ENCODE data around the gene FBXL15. TPM values are rescaled to one million over a fixed set of nuclear protein-coding genes. Genes with fewer than 3 reads are reported as not detected.

FBXL15 gene
- total and polyA plus RNA-seq, 2 donors (not counting 3 experiments of a cell fraction or from before 2014, with no cell fraction given) = 9.9 to 15.3 TPM

DNA sequence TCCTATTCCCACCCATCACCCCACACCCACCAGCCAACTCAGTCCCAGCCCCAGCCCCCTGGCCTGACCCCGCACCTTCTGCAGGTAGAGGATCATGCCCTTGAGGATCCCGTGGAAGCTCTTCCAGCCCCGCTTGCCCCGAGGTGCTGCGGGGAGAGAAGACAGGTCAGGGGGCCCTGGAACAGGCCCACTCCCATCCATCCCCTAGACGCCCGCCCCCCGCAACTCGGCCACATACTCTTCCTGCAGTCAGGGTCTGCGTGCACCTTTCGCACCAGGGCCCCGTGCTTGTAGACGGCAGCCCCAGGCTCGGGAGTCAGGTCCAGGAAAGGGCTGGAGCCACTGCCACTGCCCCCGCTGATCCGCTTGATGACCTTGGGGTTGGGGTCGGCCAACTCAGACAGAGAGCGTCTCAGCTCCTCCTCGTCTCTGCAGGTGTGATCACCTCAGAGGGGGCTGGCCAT lies 15.5 kb upstream of the FBXL15 start:
- no peaks in the 10 kb centered on the region for H4K20me1 ChIP-seq (replicated peaks; ENCODE audit: control insufficient read depth, extremely low read depth, insufficient read depth, low read length)
- no peaks in the 10 kb centered on the region for H3K79me2 ChIP-seq (ENCODE audit: control insufficient read depth, insufficient read depth, low read length)
- H3K4me3 ChIP-seq (replicated peaks in 1 of 3; ENCODE audit: insufficient read depth in 1 of 3, low read depth in 1 of 3, low read length in 3 of 3) = no peak overlapping the region
- no peaks in the 10 kb centered on the region for H3K9me1 ChIP-seq (replicated peaks; ENCODE audit: control insufficient read depth, extremely low read depth, insufficient read depth, low read length)
- no peaks in the 10 kb centered on the region for H3K4me1 ChIP-seq (ENCODE audit: control insufficient read depth, extremely low read depth, insufficient read depth, low read length)
- TF ChIP-seq, protein P1, sequence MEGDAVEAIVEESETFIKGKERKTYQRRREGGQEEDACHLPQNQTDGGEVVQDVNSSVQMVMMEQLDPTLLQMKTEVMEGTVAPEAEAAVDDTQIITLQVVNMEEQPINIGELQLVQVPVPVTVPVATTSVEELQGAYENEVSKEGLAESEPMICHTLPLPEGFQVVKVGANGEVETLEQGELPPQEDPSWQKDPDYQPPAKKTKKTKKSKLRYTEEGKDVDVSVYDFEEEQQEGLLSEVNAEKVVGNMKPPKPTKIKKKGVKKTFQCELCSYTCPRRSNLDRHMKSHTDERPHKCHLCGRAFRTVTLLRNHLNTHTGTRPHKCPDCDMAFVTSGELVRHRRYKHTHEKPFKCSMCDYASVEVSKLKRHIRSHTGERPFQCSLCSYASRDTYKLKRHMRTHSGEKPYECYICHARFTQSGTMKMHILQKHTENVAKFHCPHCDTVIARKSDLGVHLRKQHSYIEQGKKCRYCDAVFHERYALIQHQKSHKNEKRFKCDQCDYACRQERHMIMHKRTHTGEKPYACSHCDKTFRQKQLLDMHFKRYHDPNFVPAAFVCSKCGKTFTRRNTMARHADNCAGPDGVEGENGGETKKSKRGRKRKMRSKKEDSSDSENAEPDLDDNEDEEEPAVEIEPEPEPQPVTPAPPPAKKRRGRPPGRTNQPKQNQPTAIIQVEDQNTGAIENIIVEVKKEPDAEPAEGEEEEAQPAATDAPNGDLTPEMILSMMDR (IDR thresholded peaks at IDR 0.05; ENCODE audit: extremely low read depth in 1 of 2, insufficient read depth in 1 of 2, low read depth in 1 of 2, low read length in 2 of 2) = no peak
- TF ChIP-seq GATA2 (IDR thresholded peaks at IDR 0.05; ENCODE audit: insufficient read depth, insufficient read length, low read depth, low read length) (no peak), POLR2AphosphoS5 (IDR thresholded peaks at IDR 0.05; ENCODE audit: insufficient read depth, low read depth, low read length) (no peak), EZH2 (IDR thresholded peaks at IDR 0.05; ENCODE audit: borderline replicate concordance, low read depth, low read length, severe bottlenecking) (no peak), POLR2A (IDR thresholded peaks at IDR 0.05; ENCODE audit: low read depth, low read length) (no peak), MYC (IDR thresholded peaks at IDR 0.05; ENCODE audit: low read depth, low read length) (no peak), FOS (IDR thresholded peaks at IDR 0.05; ENCODE audit: borderline replicate concordance, insufficient read depth, low read length) (no peak), JUN (IDR thresholded peaks at IDR 0.05; ENCODE audit: borderline replicate concordance, insufficient read depth, insufficient read length, low read depth) (no peak)
- TF ChIP-seq, protein P2, sequence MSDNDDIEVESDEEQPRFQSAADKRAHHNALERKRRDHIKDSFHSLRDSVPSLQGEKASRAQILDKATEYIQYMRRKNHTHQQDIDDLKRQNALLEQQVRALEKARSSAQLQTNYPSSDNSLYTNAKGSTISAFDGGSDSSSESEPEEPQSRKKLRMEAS (IDR thresholded peaks at IDR 0.05; ENCODE audit: insufficient read depth, insufficient read length) = no peak
- FAIRE-seq (no peak), DNase-seq (ENCODE audit: low read depth, low spot score) (no peak)
- peaks cover 22% of the 10 kb centered on the region in 2 experiments for H3K27me3 ChIP-seq (ENCODE audit: control insufficient read depth in 2 of 2, insufficient read depth in 2 of 2, low read length in 2 of 2)
- H3K36me3 ChIP-seq (ENCODE audit: control insufficient read depth in 2 of 2, extremely low read depth in 1 of 2, insufficient read depth in 2 of 2, low read length in 2 of 2) = peaks cover 0 to 19% of the 10 kb centered on the region in 2 experiments
- no peaks in the 10 kb centered on the region for H3K9me3 ChIP-seq (replicated peaks; ENCODE audit: control insufficient read depth, insufficient read depth, low read length)
- H3K27ac ChIP-seq (ENCODE audit: insufficient read depth, low read depth, low read length) = no peak overlapping the region
- H3K9ac ChIP-seq (replicated peaks; ENCODE audit: extremely low read depth, insufficient read depth, low read length) = no peak overlapping the region
- no TSS peak for BruUV-seq (replicated peaks)
- no peak overlapping the region for H2AFZ ChIP-seq (ENCODE audit: low read depth, low read length)
- CTCF ChIA-PET = interaction anchor here (0.6 to 5.8 kb wide), 8 partner anchors 11 to 236 kb away, joined by 3 to 54 read pairs (median 26); partner anchors contain the start of genes FBXL15 and NFKB2
- intact Hi-C loops (cut with micrococcal nuclease) = no loop called here
- POLR2A ChIA-PET = interaction anchor here (0.6 kb wide), 1 partner anchor 11 kb away, joined by 3 read pairs; no protein-coding TSS in a partner anchor
- no peak overlapping the region for H3K4me2 ChIP-seq (ENCODE audit: insufficient read depth, low read length)
- dilution Hi-C loops (cut with MboI; ENCODE audit: extremely low pct_ligation_motif_present, low sequenced_read_pairs) = no loop called here
